Ascending aorta (tissue), 2 donors: Measurements from ENCODE around the gene C20orf173. TPM values are rescaled to one million over a fixed set of nuclear protein-coding genes. Genes with fewer than 3 reads are reported as not detected.

Experiments
- DNase-seq, 2 donors: peaks; one replicate each; pipeline ENCODE4 v3.0.0-alpha.2; 2019; ENCODE audit warnings: low spot score in 2 of 2
- H3K27ac ChIP-seq, 2 donors: fragments of 200-600 bp; sonication (generic); one replicate each; pipeline ENCODE4 v1.5.1; 2016 to 2017; ENCODE audit warnings: mild to moderate bottlenecking in 1 of 2
- H3K27me3 ChIP-seq: fragments of 200-600 bp; sonication (generic); one replicate; pipeline ENCODE4 v1.5.1; 2017
- H3K36me3 ChIP-seq, 2 donors: fragments of 200-600 bp; sonication (generic); one replicate each; pipeline ENCODE4 v1.5.1; 2016
- H3K4me1 ChIP-seq, 2 donors: fragments of 200-600 bp; sonication (generic); one replicate each; pipeline ENCODE4 v1.5.1; 2016 to 2017; ENCODE audit warnings: mild to moderate bottlenecking in 1 of 2
- H3K4me3 ChIP-seq, 2 donors: fragments of 200-600 bp; sonication (generic); one replicate each; pipeline ENCODE4 v1.5.1; 2016 to 2017; ENCODE audit warnings: mild to moderate bottlenecking in 1 of 2
- H3K9me3 ChIP-seq, 2 donors: fragments of 200-600 bp; sonication (generic); one replicate each; pipeline ENCODE4 v1.5.1; 2016
- CTCF ChIP-seq, 3 experiments: fragments of 200-600 bp in 2 of 3; fragments of 450-650 bp in 1 of 3; sonication (generic) in 2 of 3; IDR thresholded peaks; one replicate each; pipeline ENCODE4 v1.5.1; 2016 to 2019; ENCODE audit warnings: antibody characterized with exemption in 3 of 3, mild to moderate bottlenecking in 1 of 3, moderate library complexity in 1 of 3
- intact Hi-C: fragments of 100-400 bp; cut with DNase I; formaldehyde crosslinking; loops from one replicate; pipeline ENCODE4 v1.15.1; 2023
- total RNA-seq: library from RNA; depleted of rRNA; stranded (reverse); fragments of >200 nt; gene quantifications from one replicate; pipeline ENCODE4 v1.1.0, GENCODE V29; 2016

Gene C20orf173
- not detected for total RNA-seq

GRCh38 chr20:35529552-35529951 lies at the start of gene C20orf173:
TSS of gene C20orf173 (minus strand) at chr20:35529652. CDS start at chr20:35529373, 279 bp downstream.
- DNase-seq, result no peak
- Histone ChIP-seq H3K27me3 (no peaks in the 10 kb centered on the region), H3K36me3 (no peaks in the 10 kb centered on the region), H3K4me3 (no peak within 1 kb of the TSS), H3K9me3 (no peaks in the 10 kb centered on the region), H3K27ac (no peak within 1 kb of the TSS), H3K4me1 (no peaks in the 10 kb centered on the region)
- TF ChIP-seq CTCF (IDR thresholded peaks at IDR 0.05), result no peak
- intact Hi-C loops, result no loop called here

DNA sequence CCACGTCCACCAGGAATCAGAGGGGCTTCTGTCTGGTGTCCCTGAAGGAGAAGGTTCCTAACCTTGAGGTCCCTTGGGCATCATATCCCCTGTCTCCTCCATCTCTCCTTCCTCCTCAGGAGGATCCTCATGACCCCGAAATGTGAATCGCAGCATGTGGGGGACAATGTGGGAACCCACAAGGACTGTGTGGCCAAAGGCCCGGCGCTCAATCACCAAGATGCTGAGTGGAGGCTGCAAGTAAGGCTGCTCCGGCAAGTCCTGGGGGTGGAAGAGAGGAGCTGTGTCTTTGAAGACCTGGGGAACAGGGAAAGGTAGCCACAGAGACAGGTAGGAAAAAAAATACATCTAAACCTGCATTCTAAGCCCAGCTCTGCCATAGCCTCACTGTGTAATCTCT lies 49.7 kb upstream of the C20orf173 start:
- Histone ChIP-seq H3K27ac (no peak overlapping the region), H3K36me3 (no peaks in the 10 kb centered on the region), H3K9me3 (peaks cover 0 to 5% of the 10 kb centered on the region in 2 donors), H3K4me3 (no peak overlapping the region), H3K27me3 (no peaks in the 10 kb centered on the region), H3K4me1 (no peaks in the 10 kb centered on the region)
- TF ChIP-seq CTCF (IDR thresholded peaks at IDR 0.05), result no peak
- intact Hi-C loops, result no loop called here
- DNase-seq, result no peak

- TF ChIP-seq CTCF (IDR thresholded peaks at IDR 0.05), result no peak
- Histone ChIP-seq H3K27me3 (no peaks in the 10 kb centered on the region), H3K4me3 (no peak overlapping the region), H3K4me1 (no peaks in the 10 kb centered on the region), H3K27ac (no peak overlapping the region), H3K9me3 (peaks cover 0 to 5% of the 10 kb centered on the region in 2 donors), H3K36me3 (no peaks in the 10 kb centered on the region)
- DNase-seq, result no peak
- intact Hi-C loops, result no loop called here
These were observed 49.0 kb upstream of the C20orf173 start for GRCh38 chr20:35578469-35578868.

DNA sequence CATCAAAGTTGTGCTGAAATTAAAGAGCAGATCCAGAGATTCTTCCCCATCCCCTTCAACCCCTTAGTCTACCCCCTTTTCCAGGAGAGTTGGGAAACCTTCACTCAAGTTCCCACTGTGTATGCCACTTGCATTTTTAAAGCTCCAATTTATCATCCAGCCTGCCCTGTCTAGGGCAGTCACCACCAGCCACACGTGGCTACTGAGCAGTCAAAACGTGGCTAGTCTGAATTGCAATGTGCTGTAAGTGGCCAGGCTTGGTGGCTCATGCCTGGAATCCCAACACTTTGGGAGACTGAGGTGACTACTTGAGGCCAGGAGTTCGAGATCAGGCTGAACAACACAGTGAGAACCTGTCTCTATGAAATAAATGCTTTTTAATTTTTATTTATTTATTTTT lies 47.4 kb upstream of the C20orf173 start:
- Histone ChIP-seq H3K4me1 (no peaks in the 10 kb centered on the region), H3K9me3 (peaks cover 0 to 11% of the 10 kb centered on the region in 2 donors), H3K27me3 (no peaks in the 10 kb centered on the region), H3K27ac (no peak overlapping the region), H3K36me3 (no peaks in the 10 kb centered on the region), H3K4me3 (no peak overlapping the region)
- peak in 1 of 2 donors; percentile 27 for DNase-seq
- TF ChIP-seq CTCF (IDR thresholded peaks at IDR 0.05), result no peak
- intact Hi-C loops, result no loop called here

- no peak for TF ChIP-seq CTCF (IDR thresholded peaks at IDR 0.05)
- Histone ChIP-seq H3K36me3 (no peaks in the 10 kb centered on the region), H3K27me3 (no peaks in the 10 kb centered on the region), H3K4me1 (no peaks in the 10 kb centered on the region), H3K9me3 (peaks cover 0 to 8% of the 10 kb centered on the region in 2 donors), H3K4me3 (no peak overlapping the region), H3K27ac (no peak overlapping the region)
- intact Hi-C loops, result no loop called here
- no peak for DNase-seq
These were observed 46.5 kb upstream of the C20orf173 start for GRCh38 chr20:35575958-35576357.

DNA sequence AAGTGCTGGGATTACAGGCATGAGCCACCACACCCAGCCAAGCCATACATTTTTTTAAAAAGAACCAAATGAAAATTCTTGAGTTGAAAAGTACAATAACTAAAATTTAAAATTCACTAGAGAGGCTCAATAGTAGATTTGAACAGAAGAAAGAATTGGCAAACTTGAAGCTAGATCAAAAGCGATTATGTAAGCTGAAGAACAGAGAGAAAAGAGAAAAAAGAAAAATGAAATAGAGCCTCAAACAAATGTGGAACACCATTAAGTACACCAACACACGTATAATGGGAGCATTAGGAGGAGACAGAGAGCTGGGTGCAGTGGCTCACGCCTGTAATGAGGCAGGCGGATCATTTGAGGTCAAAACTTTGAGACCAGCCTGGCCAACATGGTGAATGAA lies 43.4 kb upstream of the C20orf173 start:
- Histone ChIP-seq H3K36me3 (no peaks in the 10 kb centered on the region), H3K9me3 (peaks cover 0 to 8% of the 10 kb centered on the region in 2 donors), H3K4me1 (no peaks in the 10 kb centered on the region), H3K27ac (no peak overlapping the region), H3K4me3 (no peak overlapping the region), H3K27me3 (no peaks in the 10 kb centered on the region)
- no peak for TF ChIP-seq CTCF (IDR thresholded peaks at IDR 0.05)
- DNase-seq, result no peak
- intact Hi-C loops, result no loop called here
